CD4-positive, alpha-beta T cell treated with Interleukin-12 subunit alpha and Interleukin-12 subunit beta, for 1 hour (primary cell): ENCODE measurements around the gene ADRM1.

ENCODE experiments used
- DNase-seq: peaks from one replicate; pipeline ENCODE4 v3.0.0-alpha.2; 2020

ADRM1 gene

DNA sequence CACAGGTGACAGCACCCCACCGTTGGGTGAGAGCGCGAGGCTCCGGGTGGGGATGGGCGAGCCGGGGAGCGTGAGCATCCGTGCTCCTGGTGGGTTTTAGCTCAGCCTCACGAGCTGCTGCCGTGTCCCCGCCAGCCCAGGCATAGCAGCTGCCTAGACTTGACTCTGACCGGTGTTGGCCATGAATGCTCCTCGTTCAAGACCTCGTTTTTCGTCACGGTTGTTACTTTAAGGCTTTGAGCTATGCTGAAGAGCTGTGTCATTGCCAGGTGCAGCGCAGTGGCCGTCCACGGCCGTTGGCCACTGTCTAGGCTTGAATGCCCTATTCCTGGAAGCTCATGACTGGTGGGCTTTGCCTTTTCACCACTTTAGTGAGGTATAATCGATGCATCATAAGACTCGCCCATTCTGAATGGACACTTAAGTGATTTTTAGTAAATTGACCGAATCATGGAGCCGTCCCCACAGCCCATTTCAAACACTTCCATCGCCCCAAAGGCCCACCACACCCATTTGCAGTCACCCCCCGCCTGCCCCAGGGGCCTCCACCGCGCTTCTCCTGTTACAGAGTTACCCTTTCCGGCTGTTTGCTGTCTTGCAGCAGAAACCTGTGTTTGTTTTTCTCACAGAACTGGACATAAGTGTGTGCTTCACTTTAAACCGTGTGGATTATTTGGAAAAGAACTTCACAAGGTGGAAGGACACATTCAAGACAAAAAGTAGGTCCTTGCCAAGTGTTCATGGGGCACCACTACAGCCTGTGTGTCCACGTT lies 21.4 kb upstream of the ADRM1 start:
- no peak for DNase-seq

DNA sequence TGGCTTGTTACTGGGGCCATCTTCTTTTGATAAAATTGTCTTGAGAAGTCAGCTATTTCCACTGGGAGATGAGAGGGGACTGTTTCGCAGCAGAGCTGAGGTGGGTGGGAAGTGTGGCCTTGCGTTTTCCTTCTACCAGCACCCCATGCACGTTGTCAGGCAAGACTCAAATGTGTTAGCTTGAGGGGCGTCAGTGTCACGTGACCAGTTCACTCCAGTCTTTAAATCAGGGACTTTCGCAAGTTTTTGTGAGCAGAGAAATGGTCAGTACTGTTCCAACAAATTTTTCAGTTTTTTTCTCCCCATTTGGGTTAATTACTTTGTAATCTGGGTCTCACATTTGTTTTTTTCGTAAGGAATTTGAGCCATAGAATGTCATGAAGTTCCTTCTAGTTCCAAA lies 20.7 kb upstream of the ADRM1 start:
- DNase-seq = no peak

- DNase-seq = no peak
Measured at GRCh38 chr20:62282877-62283503, 19.8 kb upstream of the ADRM1 start.

DNA sequence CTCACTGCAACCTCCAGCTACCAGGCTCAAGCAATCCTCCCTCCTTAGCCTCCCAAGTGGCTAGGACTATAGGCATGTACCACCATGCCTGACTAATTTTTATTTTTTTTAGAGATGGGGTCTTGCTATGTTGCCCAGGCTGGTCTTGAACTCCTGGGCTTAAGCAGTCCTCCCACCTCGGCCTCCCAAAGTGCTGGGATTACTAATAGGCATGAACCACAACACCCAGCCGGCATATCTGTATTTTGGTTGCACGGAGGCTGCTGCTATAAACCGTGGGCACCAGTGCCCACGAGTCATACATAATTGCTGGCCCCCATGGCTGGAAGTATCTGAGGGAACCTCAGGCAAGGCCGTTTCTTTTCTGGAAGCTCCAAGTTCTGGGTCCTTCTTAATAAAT lies 18.3 kb upstream of the ADRM1 start:
- DNase-seq = no peak

DNA sequence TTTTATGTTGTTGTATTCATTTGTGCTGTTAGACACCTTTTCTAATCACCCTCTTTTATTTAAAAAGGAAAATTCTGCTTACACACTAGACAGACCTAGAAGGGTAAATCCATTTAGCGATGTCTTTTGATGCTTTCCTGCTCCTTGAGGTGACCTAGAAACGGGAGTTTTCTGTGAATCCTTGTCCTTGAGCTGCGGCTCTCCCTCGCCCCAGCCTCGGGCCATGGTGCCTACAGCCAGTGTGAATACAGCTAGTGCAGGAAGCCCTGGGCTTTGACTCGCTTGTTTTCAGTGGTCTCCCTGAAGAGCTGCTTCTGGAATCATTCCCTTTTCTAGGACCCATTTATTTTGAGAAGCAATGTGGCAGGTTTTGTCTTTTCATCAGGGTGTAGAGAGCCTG lies 17.6 kb upstream of the ADRM1 start:
- no peak for DNase-seq

DNA sequence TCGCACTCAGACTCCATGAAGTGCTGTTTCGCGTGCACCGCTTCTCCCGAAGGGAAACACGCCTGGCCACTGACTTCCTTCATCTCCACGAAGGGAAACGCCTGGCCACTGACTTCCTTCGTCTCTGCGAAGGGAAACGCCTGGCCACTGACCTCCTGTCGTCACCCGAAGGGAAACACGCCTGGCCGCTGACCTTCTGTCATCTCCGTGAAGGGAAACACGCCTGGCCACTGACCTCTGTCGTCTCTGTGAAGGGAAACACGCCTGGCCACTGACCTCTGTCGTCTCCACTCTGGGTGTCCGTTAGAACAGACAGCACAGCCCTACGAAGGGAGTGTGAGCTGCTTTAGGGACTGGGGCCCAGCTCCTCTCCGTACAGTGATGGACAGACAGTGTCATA lies 17.1 kb upstream of the ADRM1 start:
- DNase-seq = no peak

DNA sequence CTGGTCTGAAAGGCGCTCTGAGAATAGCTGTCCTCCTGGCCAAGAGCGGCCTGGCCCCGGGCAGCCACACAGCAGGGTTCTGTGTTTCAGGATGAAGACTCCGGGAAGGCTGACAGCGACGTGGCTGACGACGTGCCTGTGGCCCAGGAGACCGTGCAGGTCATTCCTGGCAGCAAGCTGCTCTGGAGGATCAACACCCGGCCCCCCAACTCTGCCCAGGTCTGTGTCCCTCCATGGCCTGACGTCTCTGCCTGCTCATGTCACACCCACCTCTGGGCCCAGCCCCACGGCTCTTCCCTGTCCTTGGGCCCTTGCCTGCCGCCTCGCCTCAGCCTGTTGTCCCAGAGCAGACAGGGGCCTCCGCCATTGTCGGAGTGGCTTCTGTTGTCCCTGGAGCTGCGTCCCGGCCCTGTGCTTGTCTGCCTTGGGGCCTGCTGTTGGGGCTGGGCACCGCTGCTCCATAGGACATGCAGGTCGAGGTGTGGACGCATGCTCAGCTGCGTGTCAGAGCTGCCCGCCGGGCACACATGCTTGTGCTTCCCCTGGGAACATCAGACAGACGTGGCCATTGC lies 16.2 kb upstream of the ADRM1 start:
- no peak for DNase-seq

GRCh38 chr20:62287129-62287528 lies 15.7 kb upstream of the ADRM1 start:
- DNase-seq = no peak

DNA sequence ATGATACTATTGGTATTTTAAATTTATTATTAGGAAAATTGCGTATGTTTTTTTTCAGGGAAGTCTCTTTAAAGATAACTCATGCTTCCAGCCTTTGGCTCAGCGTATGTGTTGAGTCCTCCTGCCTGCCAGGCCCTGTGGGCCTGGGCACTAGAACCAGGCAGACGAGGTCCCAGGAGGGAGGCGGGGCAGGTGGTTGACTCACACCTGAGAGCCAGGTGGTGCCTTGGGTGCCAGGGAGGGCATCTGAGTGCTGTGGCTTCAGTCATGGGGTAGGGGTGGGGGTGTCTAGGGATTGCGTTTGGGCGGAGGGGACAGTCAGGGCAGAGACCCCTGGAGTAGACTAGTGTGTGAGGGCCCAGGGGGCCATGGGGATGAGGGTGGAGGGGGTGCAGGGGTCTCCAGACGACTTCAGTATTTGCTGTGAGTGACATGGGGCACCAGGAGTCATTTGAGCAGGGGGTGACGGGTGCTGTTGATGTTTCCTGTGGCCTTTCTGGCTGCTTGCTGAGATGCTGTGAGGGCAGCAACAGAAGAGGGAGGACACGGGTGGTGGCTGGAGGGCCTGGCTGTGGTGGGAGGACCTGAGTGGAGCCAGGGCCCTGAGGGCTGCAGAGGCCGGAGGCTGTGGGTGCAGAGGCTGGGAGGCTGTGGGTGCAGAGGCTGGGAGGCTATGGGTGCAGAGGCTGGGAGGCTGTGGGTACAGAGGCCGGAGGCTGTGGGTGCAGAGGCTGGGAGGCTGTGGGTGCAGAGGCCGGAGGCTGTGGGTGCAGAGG lies 14.8 kb upstream of the ADRM1 start:
- DNase-seq = no peak

DNA sequence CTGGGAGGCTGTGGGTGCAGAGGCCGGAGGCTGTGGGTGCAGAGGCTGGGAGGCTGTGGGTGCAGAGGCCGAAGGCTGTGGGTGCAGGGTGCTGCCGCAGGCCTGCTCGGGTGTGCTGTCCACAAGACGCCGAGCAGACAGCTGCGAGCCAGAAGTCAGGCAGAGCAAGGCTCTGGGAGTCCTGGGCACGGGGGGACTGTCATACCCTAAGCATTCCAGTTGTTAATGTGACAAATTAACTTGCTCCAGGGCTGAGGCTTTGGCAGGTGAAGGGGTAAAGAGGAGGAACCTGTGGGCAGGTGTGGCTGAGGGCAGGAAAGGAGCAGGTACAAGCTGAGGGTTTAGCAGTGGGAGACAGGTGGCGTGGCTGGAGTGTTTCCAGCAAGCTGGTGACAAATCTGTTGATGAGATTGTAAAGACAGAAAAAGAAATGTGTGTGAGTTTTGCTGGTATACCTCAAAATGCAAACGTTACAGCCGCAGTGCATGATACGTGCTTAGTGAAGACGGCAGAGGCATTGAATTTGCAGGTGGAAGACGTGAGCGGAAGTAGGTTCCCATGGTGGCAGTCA lies 14.2 kb upstream of the ADRM1 start:
- DNase-seq = no peak

GRCh38 chr20:62289131-62289530 lies 13.7 kb upstream of the ADRM1 start:
- DNase-seq = no peak

GRCh38 chr20:62289898-62290297 lies 12.9 kb upstream of the ADRM1 start:
- DNase-seq = no peak

GRCh38 chr20:62291251-62292066 lies 11.3 kb upstream of the ADRM1 start:
- DNase-seq = no peak

GRCh38 chr20:62292108-62292507 lies 10.7 kb upstream of the ADRM1 start:
- peak; percentile 45 for DNase-seq

DNA sequence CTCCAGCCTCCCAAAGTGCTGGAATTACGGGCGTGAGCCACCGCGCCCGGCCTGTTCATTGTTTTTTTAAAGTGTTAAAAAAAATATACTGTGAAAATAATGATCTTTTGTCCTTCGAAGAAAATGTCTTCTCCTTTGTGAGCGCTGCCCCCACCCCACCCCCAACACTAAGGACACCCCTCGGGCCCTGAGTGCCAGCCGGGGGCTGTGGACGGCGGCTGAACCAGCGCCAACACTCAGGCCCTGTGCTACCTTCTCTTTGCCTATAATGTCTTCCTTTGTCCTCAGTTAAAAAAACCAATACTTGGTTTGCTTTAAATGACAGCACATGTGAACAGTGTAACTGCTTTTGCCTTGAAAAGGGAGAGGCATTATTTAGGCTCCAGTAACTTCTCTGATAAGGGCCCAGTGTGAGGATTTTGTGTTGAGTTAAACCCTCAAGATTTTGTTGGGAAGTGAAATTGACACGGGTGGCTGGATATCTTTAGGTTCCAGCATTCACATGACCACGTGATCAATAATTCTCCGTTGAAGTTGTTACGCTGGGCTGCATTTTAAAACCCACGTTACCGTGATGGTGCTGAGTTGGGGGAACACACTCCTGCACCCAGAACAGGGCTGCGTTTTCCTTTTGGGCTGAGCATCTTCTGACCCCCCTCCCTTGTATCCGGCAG lies 9.5 kb upstream of the ADRM1 start:
- DNase-seq = no peak

- DNase-seq = no peak
Measured at GRCh38 chr20:62293946-62294345, 8.9 kb upstream of the ADRM1 start.

GRCh38 chr20:62294516-62294915 lies 8.3 kb upstream of the ADRM1 start:
- no peak for DNase-seq

DNA sequence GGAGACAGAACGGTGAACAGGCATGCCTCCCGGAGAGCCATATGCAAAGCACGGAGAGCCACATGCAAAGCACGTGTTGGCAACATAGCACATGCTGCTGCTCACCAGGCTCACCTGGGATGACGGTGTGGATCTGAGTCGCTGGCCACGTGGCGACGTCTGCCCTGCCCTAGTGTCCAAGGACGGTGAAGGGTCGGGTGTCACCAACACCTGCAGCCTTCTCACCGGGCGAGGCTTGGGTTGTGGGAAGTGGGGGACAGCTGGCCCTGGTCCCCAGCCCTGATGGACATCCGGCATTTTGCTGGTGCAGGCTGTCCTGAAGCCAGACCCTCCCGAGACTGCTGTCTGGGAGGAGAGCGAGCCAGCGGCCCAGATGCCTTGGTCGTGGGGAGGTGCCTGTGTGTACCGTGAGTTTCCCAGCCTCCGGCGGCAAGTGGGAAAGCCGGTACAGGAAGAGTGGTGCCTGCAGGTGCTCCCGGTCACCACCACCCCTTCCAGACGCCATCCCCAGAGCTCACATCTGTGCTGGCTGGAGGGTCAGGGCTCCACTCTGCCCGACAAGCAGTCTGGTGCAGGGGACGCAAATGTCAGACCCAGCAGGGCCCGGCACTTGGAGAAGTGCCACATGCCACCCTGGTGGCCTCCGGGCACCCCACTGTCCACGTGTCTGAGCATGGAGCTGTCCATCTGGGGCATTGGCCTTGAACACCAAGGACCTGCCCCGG lies 5.9 kb upstream of the ADRM1 start:
- DNase-seq = no peak

DNA sequence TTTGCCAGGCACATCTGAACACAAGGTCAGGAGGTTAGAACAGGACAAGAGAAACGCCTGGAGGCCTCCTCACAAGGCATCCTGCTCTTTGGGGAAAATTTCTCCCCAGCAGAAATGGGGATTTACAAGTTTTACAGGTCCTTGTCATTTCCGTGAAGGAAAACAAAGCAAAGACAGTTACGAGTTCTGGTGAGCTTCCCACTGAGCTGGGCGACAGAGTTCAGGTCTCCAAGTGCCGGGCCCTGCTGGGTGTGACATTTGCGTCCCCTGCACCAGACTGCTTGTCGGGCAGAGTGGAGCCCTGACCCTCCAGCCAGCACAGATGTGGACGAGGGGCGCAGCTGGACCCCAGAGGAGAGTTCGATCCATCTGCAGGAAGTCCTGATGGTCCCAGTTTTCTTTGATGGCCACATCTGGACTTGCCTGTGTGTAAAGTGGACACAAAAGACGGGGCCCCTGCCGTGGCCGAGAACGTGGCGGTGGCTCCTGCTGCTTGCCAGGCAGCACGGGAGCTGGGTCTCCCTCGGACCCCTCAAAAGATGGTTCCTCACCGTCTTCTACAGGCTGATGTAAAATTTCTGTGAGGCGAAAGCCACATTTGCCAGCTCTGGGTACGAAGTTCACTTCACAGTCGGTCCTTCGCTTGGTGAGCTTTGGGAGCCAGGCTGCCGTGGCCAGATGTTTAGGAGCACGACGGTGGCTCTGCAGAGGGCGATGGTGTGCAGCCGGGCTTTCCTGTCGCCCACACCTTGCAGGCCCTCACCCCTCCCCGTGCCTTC lies 5.2 kb upstream of the ADRM1 start:
- no peak for DNase-seq

DNA sequence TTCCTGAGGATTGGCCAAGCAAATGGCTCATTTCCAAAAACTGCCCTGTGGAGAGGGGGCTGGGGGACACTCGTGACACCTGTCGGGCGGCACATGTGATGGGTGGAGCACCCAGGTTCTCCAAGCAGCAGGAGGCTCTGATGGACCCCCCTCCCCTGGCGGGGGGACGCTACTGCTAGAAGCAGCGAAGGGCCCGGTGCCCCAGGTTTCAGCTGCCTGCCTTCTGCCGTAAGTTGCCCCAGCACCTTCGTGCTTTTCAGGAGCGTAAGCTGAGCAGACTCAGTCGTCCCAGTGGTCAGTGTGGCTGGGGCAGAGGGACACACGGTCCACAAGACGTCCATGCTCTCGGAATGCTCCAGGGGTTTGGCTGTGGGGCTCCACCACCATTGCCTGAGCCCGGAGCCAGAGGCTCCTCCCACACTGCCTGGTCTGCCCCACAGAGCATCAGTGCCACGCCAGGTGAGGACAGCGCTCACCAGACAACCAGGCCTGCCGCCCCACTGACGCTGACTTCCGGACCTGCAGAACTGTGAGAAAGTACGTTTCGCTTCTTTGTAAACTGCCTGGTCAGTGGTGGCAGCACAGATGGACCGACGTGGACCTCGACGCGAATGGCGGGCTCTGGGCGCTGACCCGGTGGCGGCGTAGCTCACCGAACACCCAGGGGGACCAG lies 4.1 kb upstream of the ADRM1 start:
- no peak for DNase-seq
